ENCODE data around the gene POSTN.

- TF ChIP-seq POLR2A (IDR thresholded peaks at IDR 0.05) (no peak), CTCF (IDR thresholded peaks at IDR 0.05) (no peak)
These were observed 37.5 kb downstream of the POSTN start for GRCh38 chr13:37561031-37561430.

Measured in testis (tissue), 2 donors.